Choroid plexus epithelial cell (primary cell): ENCODE data around the gene HOXD9.

ENCODE experiments used
- DNase-seq: peaks from one replicate; pipeline ENCODE4 v3.0.0-alpha.2; 2010; ENCODE audit warnings: low read depth
- H3K4me3 ChIP-seq: 2 replicates; pipeline ENCODE4 v1.5.1; 2011; ENCODE audit warnings: low read depth, mild to moderate bottlenecking, control low read depth, low read length, moderate library complexity
- CTCF ChIP-seq: conservative IDR thresholded peaks from 2 replicates; pipeline ENCODE4 v1.5.1; 2011; ENCODE audit warnings: low read depth, mild to moderate bottlenecking, control low read depth, inconsistent platforms, low read length, moderate library complexity

The HOXD9 gene

GRCh38 chr2:176087330-176088047, 35.0 kb upstream of the HOXD9 start:
- no peak overlapping the region for H3K4me3 ChIP-seq
- DNase-seq, result no peak
- TF ChIP-seq CTCF, result no peak

- peak; percentile 75 for TF ChIP-seq CTCF
- DNase-seq, result peak; percentile 45
- H3K4me3 ChIP-seq, result peak overlapping the region; percentile 20
Measured at GRCh38 chr2:176088048-176088936, 34.2 kb upstream of the HOXD9 start.

DNA sequence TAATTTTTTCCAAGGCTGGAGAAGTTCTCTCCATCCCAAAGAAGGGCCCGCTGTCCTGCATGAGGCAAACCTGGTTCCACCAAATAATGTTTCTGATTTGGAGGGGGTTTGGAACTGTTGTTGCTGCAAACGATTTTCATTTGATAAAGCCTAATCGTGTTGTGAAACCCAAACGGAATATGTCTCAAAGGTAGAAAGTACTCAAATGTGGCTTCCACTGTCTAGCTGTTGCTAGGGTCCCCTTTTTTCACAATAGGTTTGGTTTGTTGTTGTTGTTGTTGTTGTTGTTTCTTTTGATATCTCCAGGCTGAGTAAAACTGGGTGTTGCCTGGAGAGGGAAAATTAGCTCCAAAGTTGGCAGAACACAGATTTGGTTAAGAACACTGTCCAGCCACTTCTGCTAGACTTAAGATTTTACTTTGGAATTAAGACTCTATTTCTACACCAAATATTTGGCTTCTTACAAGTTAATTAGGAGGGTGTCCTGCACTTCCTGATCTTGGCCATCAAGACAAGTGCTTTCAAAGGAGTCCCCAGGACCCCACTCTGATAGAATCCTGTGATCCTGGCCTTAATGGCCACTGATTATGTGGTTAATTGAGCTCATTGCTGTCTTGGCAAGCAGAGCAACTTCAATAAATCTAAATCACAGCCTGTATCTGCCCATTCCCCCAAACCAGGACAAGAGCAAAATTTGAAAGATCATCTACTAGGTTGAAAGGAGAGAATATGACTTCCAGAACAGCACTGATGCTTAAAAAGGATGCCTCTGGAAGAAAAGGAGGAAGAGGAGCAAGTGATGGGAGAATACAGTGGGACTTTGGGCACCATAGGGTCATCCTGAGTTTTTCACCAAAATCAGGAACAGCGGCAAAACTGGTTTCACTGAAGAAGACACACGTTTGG, 33.3 kb upstream of the HOXD9 start:
- DNase-seq, result no peak
- TF ChIP-seq CTCF, result no peak
- H3K4me3 ChIP-seq, result no peak overlapping the region

- no peak overlapping the region for H3K4me3 ChIP-seq
- TF ChIP-seq CTCF, result no peak
- DNase-seq, result no peak
Measured at GRCh38 chr2:176089843-176090395, 32.6 kb upstream of the HOXD9 start.

DNA sequence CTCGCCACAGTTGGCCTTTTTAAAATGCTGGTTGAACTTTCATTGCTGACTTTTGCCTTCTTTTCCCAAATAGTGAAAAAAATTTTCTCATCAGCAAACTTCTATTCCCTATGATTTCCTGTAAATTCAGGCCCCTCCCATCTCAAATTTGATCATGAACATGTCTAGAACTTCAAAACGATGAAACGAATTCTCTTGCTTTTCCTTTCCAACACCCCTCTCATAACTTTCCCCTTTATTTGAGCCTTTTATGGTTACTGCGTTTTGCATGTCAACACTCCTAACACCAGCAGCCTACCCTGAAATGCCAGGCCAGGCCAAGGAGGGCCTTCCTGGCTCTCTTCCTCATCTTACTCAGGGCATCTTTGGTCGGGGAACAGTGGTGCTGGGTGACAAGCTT, 31.7 kb upstream of the HOXD9 start:
- no peak for TF ChIP-seq CTCF
- no peak for DNase-seq
- no peak overlapping the region for H3K4me3 ChIP-seq
